Measurements from ENCODE around the gene WNT3A.

DNA sequence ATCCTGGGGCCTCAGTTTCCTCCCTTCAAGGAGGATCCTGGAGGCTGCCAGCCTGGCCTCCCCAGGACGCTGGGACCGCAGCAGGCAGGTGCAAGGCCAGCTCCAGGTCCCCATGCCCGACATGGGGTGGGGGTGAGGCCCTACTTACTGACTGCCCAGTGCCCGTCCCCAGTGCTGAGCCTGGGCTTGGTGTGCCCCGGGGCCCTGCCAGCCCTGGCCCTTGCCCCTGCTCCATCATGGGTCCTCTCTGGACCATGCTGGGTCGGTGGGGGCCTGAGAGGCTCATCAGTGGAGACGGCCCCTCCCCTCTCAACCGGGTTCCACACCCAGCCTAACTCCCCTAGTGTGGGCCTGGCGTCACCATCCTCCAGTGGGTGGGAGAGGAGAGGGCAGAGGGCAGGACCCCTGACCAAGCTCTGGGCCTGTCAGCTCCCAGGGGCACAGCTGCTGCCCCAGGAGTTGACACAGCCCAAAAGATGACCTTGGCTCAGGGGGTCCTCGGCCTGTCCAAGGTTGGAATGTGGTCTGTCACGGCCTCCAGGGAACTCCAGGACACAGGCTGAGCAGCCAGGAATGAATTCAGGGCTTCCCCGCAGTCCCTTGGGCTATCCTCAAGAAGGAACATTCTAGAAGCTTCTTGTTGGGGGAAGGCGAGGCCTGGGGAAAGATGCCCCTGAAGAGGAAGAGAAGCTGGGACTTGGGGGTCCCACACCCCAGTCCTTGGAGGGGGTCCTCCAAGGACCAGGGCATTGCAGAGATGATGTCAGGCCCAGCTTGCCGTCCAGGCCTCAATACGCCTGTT lies 58.1 kb downstream of the WNT3A start:
- TF ChIP-seq, protein P1, sequence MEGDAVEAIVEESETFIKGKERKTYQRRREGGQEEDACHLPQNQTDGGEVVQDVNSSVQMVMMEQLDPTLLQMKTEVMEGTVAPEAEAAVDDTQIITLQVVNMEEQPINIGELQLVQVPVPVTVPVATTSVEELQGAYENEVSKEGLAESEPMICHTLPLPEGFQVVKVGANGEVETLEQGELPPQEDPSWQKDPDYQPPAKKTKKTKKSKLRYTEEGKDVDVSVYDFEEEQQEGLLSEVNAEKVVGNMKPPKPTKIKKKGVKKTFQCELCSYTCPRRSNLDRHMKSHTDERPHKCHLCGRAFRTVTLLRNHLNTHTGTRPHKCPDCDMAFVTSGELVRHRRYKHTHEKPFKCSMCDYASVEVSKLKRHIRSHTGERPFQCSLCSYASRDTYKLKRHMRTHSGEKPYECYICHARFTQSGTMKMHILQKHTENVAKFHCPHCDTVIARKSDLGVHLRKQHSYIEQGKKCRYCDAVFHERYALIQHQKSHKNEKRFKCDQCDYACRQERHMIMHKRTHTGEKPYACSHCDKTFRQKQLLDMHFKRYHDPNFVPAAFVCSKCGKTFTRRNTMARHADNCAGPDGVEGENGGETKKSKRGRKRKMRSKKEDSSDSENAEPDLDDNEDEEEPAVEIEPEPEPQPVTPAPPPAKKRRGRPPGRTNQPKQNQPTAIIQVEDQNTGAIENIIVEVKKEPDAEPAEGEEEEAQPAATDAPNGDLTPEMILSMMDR (IDR thresholded peaks at IDR 0.05; ENCODE audit: low read depth, low read length), result no peak
- TF ChIP-seq EZH2phosphoT487 (IDR thresholded peaks at IDR 0.05; ENCODE audit: low read depth), result no peak
